Measurements from ENCODE around the gene ARHGEF11. TPM values are rescaled to one million over a fixed set of nuclear protein-coding genes. Genes with fewer than 3 reads are reported as not detected.

ARHGEF11 gene
- total RNA-seq, 3 donors from 2014 or later, result 1.4 to 1.8 (median 1.7) TPM

GRCh38 chr1:156970017-156970416 lies 75.5 kb downstream of the ARHGEF11 start:
- Mint-ChIP-seq H3K4me1 (ENCODE audit: low read depth) (no peaks in the 10 kb centered on the region), H3K4me3 (no peak overlapping the region), H3K9me3 (no peaks in the 10 kb centered on the region), H3K27me3 (ENCODE audit: low read depth) (peaks cover 9% of the 10 kb centered on the region), H3K36me3 (ENCODE audit: insufficient read depth) (no peaks in the 10 kb centered on the region)
- no peak for ATAC-seq
- no peak for DNase-seq

GRCh38 chr1:156969496-156969895 lies 76.0 kb downstream of the ARHGEF11 start:
- no peak for ATAC-seq
- no peak overlapping the region for H3K4me3 Mint-ChIP-seq
- no peaks in the 10 kb centered on the region for H3K36me3 Mint-ChIP-seq (ENCODE audit: insufficient read depth)
- DNase-seq, result no peak
- no peaks in the 10 kb centered on the region for H3K4me1 Mint-ChIP-seq (ENCODE audit: low read depth)
- H3K27me3 Mint-ChIP-seq (ENCODE audit: low read depth), result peaks cover 7% of the 10 kb centered on the region
- no peaks in the 10 kb centered on the region for H3K9me3 Mint-ChIP-seq

- no peak for DNase-seq
- no peak overlapping the region for H3K4me3 Mint-ChIP-seq
- peaks cover 33% of the 10 kb centered on the region for H3K4me1 Mint-ChIP-seq (ENCODE audit: low read depth)
- no peak for ATAC-seq
- no peaks in the 10 kb centered on the region for H3K9me3 Mint-ChIP-seq
- H3K36me3 Mint-ChIP-seq (ENCODE audit: insufficient read depth), result peaks cover 8% of the 10 kb centered on the region
- peaks cover 4% of the 10 kb centered on the region for H3K27me3 Mint-ChIP-seq (ENCODE audit: low read depth)
Measured at GRCh38 chr1:156964441-156964840, 81.1 kb downstream of the ARHGEF11 start.

GRCh38 chr1:156963621-156964020 lies 81.9 kb downstream of the ARHGEF11 start:
- peaks cover 4% of the 10 kb centered on the region for H3K27me3 Mint-ChIP-seq (ENCODE audit: low read depth)
- peak overlapping the region; percentile 75 for H3K4me3 Mint-ChIP-seq
- no peaks in the 10 kb centered on the region for H3K9me3 Mint-ChIP-seq
- ATAC-seq (peak; percentile 66 to 72), DNase-seq (peak; percentile 10)
- peaks cover 34% of the 10 kb centered on the region for H3K4me1 Mint-ChIP-seq (ENCODE audit: low read depth)
- peaks cover 8% of the 10 kb centered on the region for H3K36me3 Mint-ChIP-seq (ENCODE audit: insufficient read depth)

- peaks cover 34% of the 10 kb centered on the region for H3K4me1 Mint-ChIP-seq (ENCODE audit: low read depth)
- no peaks in the 10 kb centered on the region for H3K9me3 Mint-ChIP-seq
- no peaks in the 10 kb centered on the region for H3K27me3 Mint-ChIP-seq (ENCODE audit: low read depth)
- peaks cover 17% of the 10 kb centered on the region for H3K36me3 Mint-ChIP-seq (ENCODE audit: insufficient read depth)
- DNase-seq (no peak), ATAC-seq (peak; percentile 59 to 60)
- no peak overlapping the region for H3K4me3 Mint-ChIP-seq
Measured at GRCh38 chr1:156961709-156962108, 83.8 kb downstream of the ARHGEF11 start.

GRCh38 chr1:156959925-156960324 lies 85.6 kb downstream of the ARHGEF11 start:
- ATAC-seq, result no peak
- Mint-ChIP-seq H3K27me3 (ENCODE audit: low read depth) (no peaks in the 10 kb centered on the region), H3K4me3 (no peak overlapping the region), H3K36me3 (ENCODE audit: insufficient read depth) (peaks cover 17% of the 10 kb centered on the region), H3K9me3 (no peaks in the 10 kb centered on the region), H3K4me1 (ENCODE audit: low read depth) (peaks cover 34% of the 10 kb centered on the region)
- no peak for DNase-seq

GRCh38 chr1:156959414-156959813 lies 86.1 kb downstream of the ARHGEF11 start:
- H3K4me3 Mint-ChIP-seq, result no peak overlapping the region
- DNase-seq (no peak), ATAC-seq (no peak)
- peaks cover 19% of the 10 kb centered on the region for H3K36me3 Mint-ChIP-seq (ENCODE audit: insufficient read depth)
- H3K27me3 Mint-ChIP-seq (ENCODE audit: low read depth), result no peaks in the 10 kb centered on the region
- H3K4me1 Mint-ChIP-seq (ENCODE audit: low read depth), result peaks cover 33% of the 10 kb centered on the region
- no peaks in the 10 kb centered on the region for H3K9me3 Mint-ChIP-seq

GRCh38 chr1:156958247-156958714 lies 87.3 kb downstream of the ARHGEF11 start:
- Mint-ChIP-seq H3K36me3 (ENCODE audit: insufficient read depth) (peaks cover 21% of the 10 kb centered on the region), H3K4me3 (no peak overlapping the region), H3K27me3 (ENCODE audit: low read depth) (no peaks in the 10 kb centered on the region), H3K4me1 (ENCODE audit: low read depth) (peaks cover 22% of the 10 kb centered on the region), H3K9me3 (no peaks in the 10 kb centered on the region)
- ATAC-seq (no peak), DNase-seq (no peak)

- Mint-ChIP-seq H3K9me3 (no peaks in the 10 kb centered on the region), H3K4me1 (ENCODE audit: low read depth) (peaks cover 17% of the 10 kb centered on the region), H3K4me3 (no peak overlapping the region), H3K36me3 (ENCODE audit: insufficient read depth) (peaks cover 21% of the 10 kb centered on the region), H3K27me3 (ENCODE audit: low read depth) (no peaks in the 10 kb centered on the region)
- no peak for ATAC-seq
- no peak for DNase-seq
Measured at GRCh38 chr1:156957634-156958033, 87.9 kb downstream of the ARHGEF11 start.

GRCh38 chr1:156956333-156956732 lies 89.2 kb downstream of the ARHGEF11 start:
- peaks cover 7% of the 10 kb centered on the region for H3K4me1 Mint-ChIP-seq (ENCODE audit: low read depth)
- no peaks in the 10 kb centered on the region for H3K9me3 Mint-ChIP-seq
- ATAC-seq, result no peak
- H3K36me3 Mint-ChIP-seq (ENCODE audit: insufficient read depth), result peaks cover 24% of the 10 kb centered on the region
- H3K27me3 Mint-ChIP-seq (ENCODE audit: low read depth), result no peaks in the 10 kb centered on the region
- DNase-seq, result no peak
- no peak overlapping the region for H3K4me3 Mint-ChIP-seq

GRCh38 chr1:156953571-156953970 lies 92.0 kb downstream of the ARHGEF11 start:
- no peak for ATAC-seq

GRCh38 chr1:156951371-156951770 lies 94.2 kb downstream of the ARHGEF11 start:
- DNase-seq (no peak), ATAC-seq (no peak)
- Mint-ChIP-seq H3K4me1 (ENCODE audit: low read depth) (no peaks in the 10 kb centered on the region), H3K4me3 (no peak overlapping the region), H3K36me3 (ENCODE audit: insufficient read depth) (peaks cover 25% of the 10 kb centered on the region), H3K27me3 (ENCODE audit: low read depth) (no peaks in the 10 kb centered on the region), H3K9me3 (no peaks in the 10 kb centered on the region)

More at GRCh38 chr1:156953571-156953970, 92.0 kb downstream of the ARHGEF11 start:
- Mint-ChIP-seq H3K36me3 (ENCODE audit: insufficient read depth) (peaks cover 22% of the 10 kb centered on the region), H3K4me1 (ENCODE audit: low read depth) (no peaks in the 10 kb centered on the region), H3K4me3 (no peak overlapping the region), H3K27me3 (ENCODE audit: low read depth) (no peaks in the 10 kb centered on the region), H3K9me3 (no peaks in the 10 kb centered on the region)
- DNase-seq, result no peak

GRCh38 chr1:156949127-156949526 lies 96.4 kb downstream of the ARHGEF11 start:
- H3K4me1 Mint-ChIP-seq (ENCODE audit: low read depth), result no peaks in the 10 kb centered on the region
- no peaks in the 10 kb centered on the region for H3K9me3 Mint-ChIP-seq
- H3K4me3 Mint-ChIP-seq, result no peak overlapping the region
- H3K27me3 Mint-ChIP-seq (ENCODE audit: low read depth), result no peaks in the 10 kb centered on the region
- no peak for ATAC-seq
- H3K36me3 Mint-ChIP-seq (ENCODE audit: insufficient read depth), result peaks cover 29% of the 10 kb centered on the region
- DNase-seq, result no peak

GRCh38 chr1:156948708-156949107 lies 96.8 kb downstream of the ARHGEF11 start:
- Mint-ChIP-seq H3K36me3 (ENCODE audit: insufficient read depth) (peaks cover 31% of the 10 kb centered on the region), H3K4me3 (no peak overlapping the region), H3K9me3 (no peaks in the 10 kb centered on the region), H3K27me3 (ENCODE audit: low read depth) (no peaks in the 10 kb centered on the region), H3K4me1 (ENCODE audit: low read depth) (no peaks in the 10 kb centered on the region)
- DNase-seq (no peak), ATAC-seq (no peak)

- no peak for ATAC-seq
- no peak for DNase-seq
- H3K9me3 Mint-ChIP-seq, result no peaks in the 10 kb centered on the region
- H3K36me3 Mint-ChIP-seq (ENCODE audit: insufficient read depth), result peaks cover 36% of the 10 kb centered on the region
- H3K4me1 Mint-ChIP-seq (ENCODE audit: low read depth), result no peaks in the 10 kb centered on the region
- no peaks in the 10 kb centered on the region for H3K27me3 Mint-ChIP-seq (ENCODE audit: low read depth)
- no peak overlapping the region for H3K4me3 Mint-ChIP-seq
Measured at GRCh38 chr1:156947818-156948525, 97.6 kb downstream of the ARHGEF11 start.
